ENCODE data around the gene PAPOLB.

The PAPOLB gene

GRCh38 chr7:4819560-4820404 is 42.0 kb downstream of the PAPOLB start:
- TF ChIP-seq ZFX (IDR thresholded peaks at IDR 0.05) (no peak), CTCF (conservative IDR thresholded peaks at IDR 0.05) (no peak)
- H3K27ac ChIP-seq = no peak overlapping the region

- TF ChIP-seq CTCF (conservative IDR thresholded peaks at IDR 0.05) (no peak), ZFX (IDR thresholded peaks at IDR 0.05) (no peak)
These were observed 43.6 kb downstream of the PAPOLB start for GRCh38 chr7:4818000-4818794.

GRCh38 chr7:4817178-4817901 is 44.5 kb downstream of the PAPOLB start:
- H3K27ac ChIP-seq = no peak overlapping the region

More at GRCh38 chr7:4818000-4818794, 43.6 kb downstream of the PAPOLB start:
- H3K27ac ChIP-seq = no peak overlapping the region

GRCh38 chr7:4816419-4817080 is 45.3 kb downstream of the PAPOLB start:
- no peak for TF ChIP-seq ZFX (IDR thresholded peaks at IDR 0.05)
- no peak for TF ChIP-seq CTCF (conservative IDR thresholded peaks at IDR 0.05)

More at GRCh38 chr7:4817178-4817901, 44.5 kb downstream of the PAPOLB start:
- TF ChIP-seq ZFX (IDR thresholded peaks at IDR 0.05) = no peak
- no peak for TF ChIP-seq CTCF (conservative IDR thresholded peaks at IDR 0.05)

GRCh38 chr7:4815609-4816418 is 46.0 kb downstream of the PAPOLB start:
- TF ChIP-seq CTCF (conservative IDR thresholded peaks at IDR 0.05) (no peak; the same call in 1 of the 2 replicates), ZFX (IDR thresholded peaks at IDR 0.05) (no peak)
- H3K27ac ChIP-seq = no peak overlapping the region

More at GRCh38 chr7:4816419-4817080, 45.3 kb downstream of the PAPOLB start:
- no peak overlapping the region for H3K27ac ChIP-seq

- no peak overlapping the region for H3K27ac ChIP-seq
- TF ChIP-seq ZFX (IDR thresholded peaks at IDR 0.05) (no peak), CTCF (conservative IDR thresholded peaks at IDR 0.05) (no peak)
These were observed 46.7 kb downstream of the PAPOLB start for GRCh38 chr7:4815121-4815520.

All from C4-2B (cell line).